Naive thymus-derived CD4-positive, alpha-beta T cell (primary cell): ENCODE measurements around the gene TMA7B. TPM values are rescaled to one million over a fixed set of nuclear protein-coding genes. Genes with fewer than 3 reads are reported as not detected.
A peak's percentile ranks its signal among the peaks of the same experiment; 100 is the strongest.

ENCODE experiments used
- ATAC-seq: fragments of 150-1000 bp; cut with Tn5 transposase; 2 replicates; pipeline ENCODE4 v1.10.0; 2021; ENCODE audit warnings: mild to moderate bottlenecking, moderate library complexity
- CTCF ChIA-PET: fragments of 350-600 bp; sonication (Branson Sonifier 250); formaldehyde crosslinking; loops from one replicate; lab custom pipeline; 2021; ENCODE audit warnings: antibody characterized with exemption; lab: Charles Lee
- POLR2A ChIA-PET: fragments of 350-600 bp; sonication (Branson Sonifier 250); formaldehyde crosslinking; loops from one replicate; lab custom pipeline; 2021; ENCODE audit warnings: antibody characterized with exemption, inconsistent platforms; lab: Charles Lee
- DNase-seq, 9 donors: peaks; one replicate each; pipeline versions ENCODE4 v3.0.0 to v3.0.0-alpha.2; 2020 to 2022; ENCODE audit warnings: mixed read lengths in 1 of 9
- H3K27ac ChIP-seq: one replicate; pipeline ENCODE4 v1.7.0; 2013; ENCODE audit warnings: mild to moderate bottlenecking, low read depth, low read length, moderate library complexity
- H3K27me3 ChIP-seq, 2 donors: one replicate each; pipeline ENCODE4 v1.7.0; 2013; ENCODE audit warnings: low read length in 2 of 2, mild to moderate bottlenecking in 2 of 2, moderate library complexity in 2 of 2; ENCODE audit not compliant: control insufficient read depth in 2 of 2, insufficient read depth in 2 of 2
- H3K36me3 ChIP-seq, 3 experiments: 1 replicate in 2 of 3; 2 replicates in 1 of 3; pipeline ENCODE4 v1.7.0; 2013; ENCODE audit warnings: low read length in 3 of 3, mild to moderate bottlenecking in 3 of 3, moderate library complexity in 1 of 3; ENCODE audit not compliant: insufficient read depth in 3 of 3, control insufficient read depth in 2 of 3
- H3K4me1 ChIP-seq, 2 donors: one replicate each; pipeline ENCODE4 v1.7.0; 2013; ENCODE audit warnings: low read length in 2 of 2, mild to moderate bottlenecking in 2 of 2, moderate library complexity in 1 of 2; ENCODE audit not compliant: control insufficient read depth in 2 of 2, insufficient read depth in 2 of 2
- H3K4me3 ChIP-seq: 2 replicates; pipeline ENCODE4 v1.7.0; 2013; ENCODE audit warnings: mild to moderate bottlenecking, low read length
- H3K9me3 ChIP-seq, 3 experiments: 1 replicate in 2 of 3; 2 replicates in 1 of 3; pipeline ENCODE4 v1.7.0; 2013; ENCODE audit warnings: low read length in 3 of 3; ENCODE audit not compliant: control insufficient read depth in 2 of 3
- H3K27ac Mint-ChIP-seq, 9 donors: one replicate each; pipeline ENCODE4 v1.8.0; 2020 to 2022; ENCODE audit warnings: mixed read lengths in 9 of 9, mild to moderate bottlenecking in 8 of 9, moderate library complexity in 5 of 9, inconsistent platforms in 2 of 9
- H3K27me3 Mint-ChIP-seq, 5 donors: one replicate each; pipeline ENCODE4 v1.8.0; 2021 to 2022; ENCODE audit warnings: mixed read lengths in 5 of 5, mild to moderate bottlenecking in 1 of 5
- H3K36me3 Mint-ChIP-seq, 5 donors: one replicate each; pipeline ENCODE4 v1.8.0; 2020 to 2022; ENCODE audit warnings: mixed read lengths in 5 of 5, mild to moderate bottlenecking in 3 of 5, inconsistent platforms in 1 of 5
- H3K4me1 Mint-ChIP-seq, 7 donors: one replicate each; pipeline ENCODE4 v1.8.0; 2020 to 2022; ENCODE audit warnings: mixed read lengths in 7 of 7, mild to moderate bottlenecking in 3 of 7, inconsistent platforms in 1 of 7
- H3K4me3 Mint-ChIP-seq, 10 donors: one replicate each; pipeline ENCODE4 v1.8.0; 2020 to 2022; ENCODE audit warnings: mild to moderate bottlenecking in 10 of 10, mixed read lengths in 10 of 10, moderate library complexity in 6 of 10, inconsistent platforms in 2 of 10
- H3K9me3 Mint-ChIP-seq, 11 donors: one replicate each; pipeline ENCODE4 v1.8.0; 2020 to 2022; ENCODE audit warnings: mixed read lengths in 11 of 11, mild to moderate bottlenecking in 4 of 11, inconsistent platforms in 1 of 11, moderate library complexity in 1 of 11
- intact Hi-C, 2 donors: fragments of 100-400 bp; cut with micrococcal nuclease; formaldehyde crosslinking; loops; one replicate each; pipeline ENCODE4 v1.15.1; 2023
- polyA plus RNA-seq, 2 donors: library from polyadenylated mRNA; unstranded; fragments of 300-500 nt; fragmentation: Illumina TruSeq; gene quantifications; one replicate each; pipeline ENCODE4 v1.2.3, GENCODE V29; 2021
- total RNA-seq, 6 experiments: library from RNA in 5 of 6; stranded (reverse) in 5 of 6; gene quantifications; 1 replicate in 5 of 6; 2 replicates in 1 of 6; pipeline ENCODE4 v1.2.3 and lab custom pipeline; 2021 to 2026

The TMA7B gene
- total and polyA plus RNA-seq, 7 experiments from 2014 or later: 2.6 to 12.8 (median 9.2) TPM

DNA sequence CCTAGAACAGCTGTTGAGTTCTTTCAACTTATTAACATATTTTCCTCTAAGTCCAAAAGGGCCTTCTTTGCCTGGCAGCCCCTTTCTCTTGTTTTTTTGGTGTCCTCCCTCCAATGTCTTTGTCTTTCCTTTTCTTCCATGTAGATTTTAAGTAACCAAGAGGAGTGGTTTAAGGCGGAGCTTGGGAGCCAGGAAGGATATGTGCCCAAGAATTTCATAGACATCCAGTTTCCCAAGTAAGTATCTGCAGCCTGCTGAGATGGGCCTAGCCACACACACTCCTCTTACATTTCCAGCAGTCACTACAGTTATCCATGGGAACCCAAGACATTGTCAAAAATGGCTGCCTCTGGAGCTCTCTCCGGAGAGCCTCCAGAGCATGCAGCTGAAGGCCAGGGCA lies 4.5 kb upstream of the TMA7B start:
- no peaks in the 10 kb centered on the region for H3K27me3 ChIP-seq
- ATAC-seq: no peak
- no peak for DNase-seq
- no peaks in the 10 kb centered on the region for H3K27me3 Mint-ChIP-seq
- peak overlapping the region in 6 of 10 donors; percentile 6 to 80 (median 34) for H3K4me3 Mint-ChIP-seq
- ChIA-PET POLR2A (interaction anchor here (0.6 kb wide), 1 partner anchor 179 kb away, joined by 3 read pairs; no protein-coding TSS in a partner anchor), CTCF (interaction anchor here (0.6 to 1.2 kb wide), 2 partner anchors 69 to 71 kb away, joined by 3 to 7 read pairs; no protein-coding TSS in a partner anchor)
- H3K36me3 Mint-ChIP-seq: peaks cover 37 to 70% (median 52%) of the 10 kb centered on the region in 5 donors
- H3K27ac ChIP-seq: peak overlapping the region; percentile 17
- no peaks in the 10 kb centered on the region for H3K9me3 ChIP-seq
- intact Hi-C loops: no loop called here
- no peak overlapping the region for H3K4me3 ChIP-seq
- peak overlapping the region in 7 of 9 donors; percentile 21 to 98 (median 88) for H3K27ac Mint-ChIP-seq
- H3K9me3 Mint-ChIP-seq: no peaks in the 10 kb centered on the region
- peaks cover 16 to 55% (median 20%) of the 10 kb centered on the region in 3 experiments for H3K36me3 ChIP-seq
- H3K4me1 ChIP-seq: peaks cover 59 to 83% of the 10 kb centered on the region in 2 donors
- peaks cover 68 to 97% (median 89%) of the 10 kb centered on the region in 7 donors for H3K4me1 Mint-ChIP-seq

GRCh38 chr22:39956932-39957664 lies 3.1 kb upstream of the TMA7B start:
- H3K9me3 Mint-ChIP-seq: no peaks in the 10 kb centered on the region
- POLR2A ChIA-PET: interaction anchor here (0.6 to 1.9 kb wide), 6 partner anchors 11 to 437 kb away, joined by 3 to 7 read pairs (median 3); no protein-coding TSS in a partner anchor
- no peaks in the 10 kb centered on the region for H3K27me3 ChIP-seq
- H3K4me3 ChIP-seq: no peak overlapping the region
- intact Hi-C loops: no loop called here
- H3K27ac ChIP-seq: peak overlapping the region; percentile 35
- H3K4me1 ChIP-seq: peaks cover 58 to 83% of the 10 kb centered on the region in 2 donors
- H3K4me1 Mint-ChIP-seq: peaks cover 63 to 97% (median 90%) of the 10 kb centered on the region in 7 donors
- ATAC-seq (peak; percentile 3), DNase-seq (no peak)
- H3K4me3 Mint-ChIP-seq: peak overlapping the region in 7 of 10 donors; percentile 9 to 70 (median 64)
- no peaks in the 10 kb centered on the region for H3K27me3 Mint-ChIP-seq
- no peaks in the 10 kb centered on the region for H3K9me3 ChIP-seq
- CTCF ChIA-PET: interaction anchor here (0.8 to 1.2 kb wide), 3 partner anchors 28 to 87 kb away, joined by 3 read pairs; no protein-coding TSS in a partner anchor
- peaks cover 38 to 69% (median 51%) of the 10 kb centered on the region in 5 donors for H3K36me3 Mint-ChIP-seq
- H3K27ac Mint-ChIP-seq: peak overlapping the region in 7 of 9 donors; percentile 35 to 93 (median 84)
- H3K36me3 ChIP-seq: peaks cover 19 to 69% (median 28%) of the 10 kb centered on the region in 3 experiments

DNA sequence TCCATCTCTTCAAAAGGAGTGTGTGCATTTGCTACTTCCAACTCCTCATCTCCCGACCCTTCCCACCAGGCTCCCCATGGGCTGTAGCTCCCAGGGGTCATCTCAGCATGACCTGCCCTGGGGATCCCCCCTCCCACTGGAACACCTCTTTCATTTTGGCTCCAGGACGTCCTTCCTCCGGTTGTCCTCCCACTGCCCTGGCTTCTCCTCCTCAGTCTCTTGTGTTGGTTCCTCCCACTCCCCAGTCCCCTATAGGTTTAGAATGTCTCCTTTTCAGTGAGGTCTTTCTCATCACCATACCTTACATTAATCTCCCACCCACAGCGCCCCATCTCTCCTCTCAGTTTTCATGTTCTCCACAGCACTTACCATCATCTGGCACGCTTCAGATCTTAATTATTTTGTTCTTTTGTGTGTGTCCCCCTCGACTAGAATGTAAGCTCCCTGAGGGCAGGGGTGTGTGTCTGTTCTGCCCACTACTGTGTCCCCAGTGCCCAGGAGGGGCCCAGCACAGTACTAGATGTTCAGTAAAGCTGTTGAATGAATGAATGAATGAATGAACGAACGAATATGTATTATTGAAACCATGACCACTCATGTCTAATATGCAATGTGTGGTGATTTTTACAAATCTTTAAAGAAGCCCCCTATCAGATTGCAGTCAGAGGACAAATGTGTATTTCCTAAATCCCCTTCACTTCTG lies 2.0 kb upstream of the TMA7B start:
- peak overlapping the region in 7 of 9 donors; percentile 35 to 93 (median 84) for H3K27ac Mint-ChIP-seq
- Histone ChIP-seq H3K9me3 (no peaks in the 10 kb centered on the region), H3K27me3 (no peaks in the 10 kb centered on the region), H3K27ac (peak overlapping the region; percentile 22), H3K4me3 (no peak overlapping the region), H3K36me3 (peaks cover 25 to 77% (median 28%) of the 10 kb centered on the region in 3 experiments), H3K4me1 (peaks cover 48 to 72% of the 10 kb centered on the region in 2 donors)
- intact Hi-C loops: loop anchor here in 1 of 2 donors (2.0 kb wide), 1 partner anchor 13 kb away; no protein-coding TSS in a partner anchor
- DNase-seq (no peak), ATAC-seq (no peak)
- H3K27me3 Mint-ChIP-seq: no peaks in the 10 kb centered on the region
- H3K36me3 Mint-ChIP-seq: peaks cover 35 to 62% (median 52%) of the 10 kb centered on the region in 5 donors
- CTCF ChIA-PET: interaction anchor here (0.8 to 1.7 kb wide), 3 partner anchors 11 to 29 kb away, joined by 3 to 6 read pairs (median 4); no protein-coding TSS in a partner anchor
- H3K4me1 Mint-ChIP-seq: peaks cover 56 to 94% (median 80%) of the 10 kb centered on the region in 7 donors
- POLR2A ChIA-PET: interaction anchor here (0.6 to 1.9 kb wide), 6 partner anchors 12 to 863 kb away, joined by 3 to 7 read pairs (median 3); no protein-coding TSS in a partner anchor
- peak overlapping the region in 7 of 10 donors; percentile 21 to 72 (median 62) for H3K4me3 Mint-ChIP-seq
- H3K9me3 Mint-ChIP-seq: no peaks in the 10 kb centered on the region

DNA sequence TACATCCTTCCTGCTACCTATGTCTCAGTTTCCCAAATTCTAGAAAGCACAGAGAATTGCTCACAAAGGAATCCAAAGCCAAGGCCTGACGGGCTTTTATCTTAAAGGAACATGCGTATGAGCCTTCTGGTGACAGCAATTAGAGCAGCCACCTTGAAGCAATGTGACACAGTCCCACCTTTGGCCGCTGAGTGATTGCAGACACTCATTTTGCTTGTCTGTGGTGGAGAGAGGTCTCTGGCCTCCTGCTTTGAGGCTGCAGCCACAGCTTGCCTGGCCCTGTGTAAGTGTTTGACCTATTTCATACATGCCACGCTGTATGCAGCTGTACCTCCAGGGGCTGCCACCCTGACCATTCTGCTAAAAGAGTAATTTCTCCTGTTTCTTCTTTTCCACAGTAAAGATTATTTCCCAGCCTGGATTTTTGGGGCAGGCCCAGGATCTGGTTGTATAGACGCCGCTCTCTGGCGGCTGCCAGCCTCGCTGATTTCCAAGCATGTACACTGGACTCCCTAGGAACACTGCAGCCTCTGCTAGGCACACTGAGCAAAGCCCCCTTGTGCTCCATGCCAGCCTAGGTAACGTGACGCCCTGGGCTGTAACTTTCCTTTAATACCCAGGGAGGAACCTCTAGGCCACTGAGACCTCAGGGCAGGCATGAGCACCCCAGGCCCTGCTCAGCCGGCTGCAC lies 1.1 kb upstream of the TMA7B start:
- CTCF ChIA-PET: interaction anchor here (1.1 to 1.7 kb wide), 4 partner anchors 12 to 66 kb away, joined by 4 to 8 read pairs (median 5); no protein-coding TSS in a partner anchor
- Mint-ChIP-seq H3K27me3 (no peaks in the 10 kb centered on the region), H3K4me3 (peak overlapping the region in 8 of 10 donors; percentile 14 to 70 (median 42)), H3K27ac (peak overlapping the region in 7 of 9 donors; percentile 53 to 93 (median 84)), H3K9me3 (no peaks in the 10 kb centered on the region), H3K4me1 (peaks cover 47 to 87% (median 76%) of the 10 kb centered on the region in 7 donors), H3K36me3 (peaks cover 28 to 64% (median 55%) of the 10 kb centered on the region in 5 donors)
- peaks cover 28 to 86% (median 29%) of the 10 kb centered on the region in 3 experiments for H3K36me3 ChIP-seq
- no peak overlapping the region for H3K4me3 ChIP-seq
- no peaks in the 10 kb centered on the region for H3K27me3 ChIP-seq
- no peaks in the 10 kb centered on the region for H3K9me3 ChIP-seq
- POLR2A ChIA-PET: interaction anchor here (0.6 to 1.8 kb wide), 5 partner anchors 9 to 862 kb away, joined by 3 to 8 read pairs (median 5); no protein-coding TSS in a partner anchor
- ATAC-seq (no peak), DNase-seq (no peak)
- H3K27ac ChIP-seq: peak overlapping the region; percentile 44
- H3K4me1 ChIP-seq: peaks cover 42 to 63% of the 10 kb centered on the region in 2 donors
- intact Hi-C loops: loop anchor here in 1 of 2 donors (1.0 to 2.0 kb wide), 3 partner anchors 8 to 65 kb away; no protein-coding TSS in a partner anchor

DNA sequence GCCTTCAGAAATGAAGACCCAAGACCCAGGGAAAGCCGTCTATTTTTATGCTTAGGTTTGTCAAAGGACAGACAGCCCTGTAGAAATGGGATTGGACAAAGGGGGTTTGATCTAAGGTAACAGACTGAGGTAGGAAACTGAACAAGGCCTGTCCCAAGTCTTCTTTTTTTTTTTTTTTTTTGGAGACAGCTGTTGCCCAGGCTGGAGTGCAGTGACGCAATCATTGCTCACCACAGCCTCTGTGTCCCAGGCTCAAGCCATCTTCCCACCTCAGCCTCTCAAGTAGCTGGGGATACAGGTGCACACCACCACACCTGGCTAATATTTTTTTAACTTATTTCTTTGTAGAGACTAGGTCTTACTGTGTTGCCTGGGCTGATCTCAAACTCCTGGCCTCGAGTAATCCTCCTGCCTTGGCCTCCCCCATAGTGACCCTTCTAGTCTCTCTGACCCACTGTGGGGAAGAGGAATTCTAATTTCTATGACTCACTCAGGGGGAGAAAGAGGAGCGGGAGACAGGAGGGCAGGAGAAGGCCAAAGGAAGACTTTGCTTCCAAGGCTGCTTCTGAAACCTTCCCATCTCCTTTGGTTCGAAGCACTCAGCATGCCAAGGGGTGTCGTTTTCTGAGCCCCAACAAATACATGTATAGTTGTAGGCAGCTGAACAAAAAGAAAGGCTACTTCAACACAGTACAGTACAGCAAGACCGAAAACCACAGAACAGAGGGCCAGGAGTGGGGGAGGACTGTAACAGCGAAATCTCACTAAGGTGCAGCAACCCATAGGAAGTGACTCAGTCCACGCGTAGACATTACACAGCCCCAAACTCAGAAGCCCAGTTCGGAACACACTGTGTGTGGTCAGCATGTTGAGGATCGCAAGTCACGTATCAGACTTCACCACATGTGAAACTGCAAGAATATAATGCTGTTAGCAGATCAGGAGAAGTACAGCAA lies 872 bp downstream of the TMA7B start:
- POLR2A ChIA-PET: interaction anchor here (0.6 to 1.8 kb wide), 6 partner anchors 10 to 113 kb away, joined by 3 to 6 read pairs (median 4); no protein-coding TSS in a partner anchor
- Mint-ChIP-seq H3K4me1 (peaks cover 43 to 68% (median 61%) of the 10 kb centered on the region in 7 donors), H3K4me3 (peak overlapping the region; percentile 21 to 78 (median 52)), H3K27ac (peak overlapping the region in 7 of 9 donors; percentile 81 to 93 (median 85)), H3K27me3 (no peaks in the 10 kb centered on the region), H3K36me3 (peaks cover 29 to 76% (median 57%) of the 10 kb centered on the region in 5 donors), H3K9me3 (no peaks in the 10 kb centered on the region)
- Histone ChIP-seq H3K27ac (peak overlapping the region; percentile 44), H3K4me1 (peaks cover 42 to 48% of the 10 kb centered on the region in 2 donors), H3K4me3 (no peak overlapping the region), H3K27me3 (no peaks in the 10 kb centered on the region), H3K36me3 (peaks cover 32 to 94% (median 38%) of the 10 kb centered on the region in 3 experiments), H3K9me3 (no peaks in the 10 kb centered on the region)
- intact Hi-C loops: loop anchor here (1.0 to 2.0 kb wide), 3 partner anchors 10 to 40 kb away; no protein-coding TSS in a partner anchor
- CTCF ChIA-PET: interaction anchor here (0.6 to 1.6 kb wide), 3 partner anchors 19 to 343 kb away, joined by 3 to 6 read pairs (median 3); no protein-coding TSS in a partner anchor
- peak; percentile 95 for ATAC-seq
- peak in 3 of 9 donors; percentile 18 to 63 (median 41) for DNase-seq
